ENCODE measurements around the gene GLUD2. TPM values are rescaled to one million over a fixed set of nuclear protein-coding genes. Genes with fewer than 3 reads are reported as not detected.

Gene GLUD2
- total RNA-seq, 3 donors from 2014 or later, result 2.8 to 4.3 (median 4.0) TPM

DNA sequence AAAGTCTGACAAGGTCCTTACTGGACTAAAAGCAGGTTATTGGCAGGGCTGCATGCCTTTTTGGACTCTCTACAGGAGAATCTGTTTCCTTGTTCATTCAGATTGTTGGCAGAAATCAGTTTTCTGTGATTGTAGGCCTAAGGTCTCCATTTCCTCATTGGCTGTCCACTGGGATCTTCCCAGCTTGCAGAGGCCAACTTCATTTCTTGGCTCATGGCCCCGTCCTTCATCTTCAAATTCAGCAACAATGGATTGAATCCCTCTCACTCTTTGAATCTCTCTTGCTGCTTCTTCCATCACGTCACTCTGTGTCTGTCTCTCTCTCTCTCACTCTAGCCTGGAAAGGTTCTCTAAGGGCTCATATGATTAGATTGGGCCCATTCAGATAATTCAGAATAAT lies 14.9 kb upstream of the GLUD2 start:
- no peaks in the 10 kb centered on the region for H3K36me3 ChIP-seq
- no peak overlapping the region for H3K27ac ChIP-seq
- intact Hi-C loops (cut with DNase I; ENCODE audit: low total_unique reads), result no loop called here
- no peaks in the 10 kb centered on the region for H3K4me1 ChIP-seq
- no peaks in the 10 kb centered on the region for H3K9me3 ChIP-seq
- TF ChIP-seq, protein P1, sequence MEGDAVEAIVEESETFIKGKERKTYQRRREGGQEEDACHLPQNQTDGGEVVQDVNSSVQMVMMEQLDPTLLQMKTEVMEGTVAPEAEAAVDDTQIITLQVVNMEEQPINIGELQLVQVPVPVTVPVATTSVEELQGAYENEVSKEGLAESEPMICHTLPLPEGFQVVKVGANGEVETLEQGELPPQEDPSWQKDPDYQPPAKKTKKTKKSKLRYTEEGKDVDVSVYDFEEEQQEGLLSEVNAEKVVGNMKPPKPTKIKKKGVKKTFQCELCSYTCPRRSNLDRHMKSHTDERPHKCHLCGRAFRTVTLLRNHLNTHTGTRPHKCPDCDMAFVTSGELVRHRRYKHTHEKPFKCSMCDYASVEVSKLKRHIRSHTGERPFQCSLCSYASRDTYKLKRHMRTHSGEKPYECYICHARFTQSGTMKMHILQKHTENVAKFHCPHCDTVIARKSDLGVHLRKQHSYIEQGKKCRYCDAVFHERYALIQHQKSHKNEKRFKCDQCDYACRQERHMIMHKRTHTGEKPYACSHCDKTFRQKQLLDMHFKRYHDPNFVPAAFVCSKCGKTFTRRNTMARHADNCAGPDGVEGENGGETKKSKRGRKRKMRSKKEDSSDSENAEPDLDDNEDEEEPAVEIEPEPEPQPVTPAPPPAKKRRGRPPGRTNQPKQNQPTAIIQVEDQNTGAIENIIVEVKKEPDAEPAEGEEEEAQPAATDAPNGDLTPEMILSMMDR (IDR thresholded peaks at IDR 0.05), result no peak
- no peak for TF ChIP-seq POLR2A (IDR thresholded peaks at IDR 0.05)
- TF ChIP-seq POLR2AphosphoS5 (IDR thresholded peaks at IDR 0.05), result no peak
- DNase-seq (ENCODE audit: low spot score in 2 of 2), result no peak
- no peaks in the 10 kb centered on the region for H3K27me3 ChIP-seq
- H3K4me3 ChIP-seq, result no peak overlapping the region

GRCh38 chrX:121036137-121036536 lies 11.3 kb upstream of the GLUD2 start:
- no peak overlapping the region for H3K27ac ChIP-seq
- H3K4me1 ChIP-seq, result no peaks in the 10 kb centered on the region
- H3K36me3 ChIP-seq, result no peaks in the 10 kb centered on the region
- DNase-seq (ENCODE audit: low spot score in 2 of 2), result no peak
- TF ChIP-seq POLR2A (IDR thresholded peaks at IDR 0.05) (no peak), POLR2AphosphoS5 (IDR thresholded peaks at IDR 0.05) (no peak)
- TF ChIP-seq, protein P1 (IDR thresholded peaks at IDR 0.05), result no peak
- no peak overlapping the region for H3K4me3 ChIP-seq
- intact Hi-C loops (cut with DNase I; ENCODE audit: low total_unique reads), result no loop called here
- no peaks in the 10 kb centered on the region for H3K9me3 ChIP-seq
- peaks cover 0 to 11% of the 10 kb centered on the region in 2 donors for H3K27me3 ChIP-seq

DNA sequence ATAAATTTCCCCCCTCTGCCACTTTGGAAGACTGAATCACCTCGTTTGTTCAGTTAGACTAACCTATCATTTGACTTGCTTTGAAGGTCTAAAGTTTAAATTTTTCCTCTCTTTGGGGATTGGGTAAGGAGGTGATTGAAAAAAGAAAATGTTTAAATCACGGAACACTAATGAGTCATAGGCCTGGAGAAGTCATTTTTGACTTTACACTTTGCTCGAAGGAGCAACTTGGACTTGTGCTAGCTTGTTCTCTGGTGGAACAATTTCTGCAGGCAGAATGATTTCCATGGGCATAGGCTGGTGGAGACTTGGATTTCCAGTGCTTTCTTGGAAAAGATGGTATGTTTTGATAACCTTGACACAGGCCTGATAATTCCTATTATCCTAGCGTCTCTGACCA lies 10.5 kb upstream of the GLUD2 start:
- no peaks in the 10 kb centered on the region for H3K9me3 ChIP-seq
- no peak for TF ChIP-seq POLR2AphosphoS5 (IDR thresholded peaks at IDR 0.05)
- no peak for TF ChIP-seq POLR2A (IDR thresholded peaks at IDR 0.05)
- TF ChIP-seq, protein P1 (IDR thresholded peaks at IDR 0.05), result no peak
- intact Hi-C loops (cut with DNase I; ENCODE audit: low total_unique reads), result no loop called here
- no peaks in the 10 kb centered on the region for H3K36me3 ChIP-seq
- no peak overlapping the region for H3K27ac ChIP-seq
- H3K4me1 ChIP-seq, result no peaks in the 10 kb centered on the region
- H3K4me3 ChIP-seq, result no peak overlapping the region
- DNase-seq (ENCODE audit: low spot score in 2 of 2), result no peak
- H3K27me3 ChIP-seq, result peaks cover 0 to 11% of the 10 kb centered on the region in 2 donors

- intact Hi-C loops (cut with DNase I; ENCODE audit: low total_unique reads), result no loop called here
- Histone ChIP-seq H3K4me3 (no peak overlapping the region), H3K27ac (no peak overlapping the region), H3K9me3 (no peaks in the 10 kb centered on the region), H3K36me3 (no peaks in the 10 kb centered on the region), H3K27me3 (no peaks in the 10 kb centered on the region), H3K4me1 (no peaks in the 10 kb centered on the region)
- TF ChIP-seq, protein P1 (IDR thresholded peaks at IDR 0.05), result no peak
- DNase-seq (ENCODE audit: low spot score in 2 of 2), result no peak
Observed at GRCh38 chrX:121050781-121051180, 3.4 kb downstream of the GLUD2 start.

DNA sequence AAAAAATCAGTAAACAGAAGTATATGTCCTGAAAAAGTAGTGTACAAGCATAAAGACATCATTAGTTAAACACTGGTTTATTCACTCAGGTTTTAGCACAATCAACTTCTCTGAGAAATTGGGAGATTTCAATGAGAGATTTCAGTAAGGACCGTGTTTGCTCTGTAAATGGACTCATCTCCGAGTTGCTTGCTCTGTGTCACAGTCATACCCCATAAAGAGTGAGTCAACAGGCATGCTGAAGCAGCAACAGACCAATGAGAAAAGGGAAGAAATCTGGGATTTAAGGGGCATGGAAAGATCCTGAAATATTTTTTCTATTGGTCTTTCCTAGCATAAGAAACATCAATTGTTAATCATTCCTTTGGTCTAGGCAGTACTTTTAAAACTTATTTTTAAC lies 4.7 kb downstream of the GLUD2 start:
- H3K4me3 ChIP-seq, result no peak overlapping the region
- intact Hi-C loops (cut with DNase I; ENCODE audit: low total_unique reads), result no loop called here
- no peaks in the 10 kb centered on the region for H3K27me3 ChIP-seq
- H3K4me1 ChIP-seq, result no peaks in the 10 kb centered on the region
- no peak overlapping the region for H3K27ac ChIP-seq
- TF ChIP-seq, protein P1 (IDR thresholded peaks at IDR 0.05), result no peak
- no peaks in the 10 kb centered on the region for H3K9me3 ChIP-seq
- no peak for DNase-seq (ENCODE audit: low spot score in 2 of 2)
- H3K36me3 ChIP-seq, result no peaks in the 10 kb centered on the region

Measured in breast epithelium (tissue), 4 donors.